Sigmoid colon (tissue), 4 donors: ENCODE measurements around the gene POLG.

Source experiments
- CTCF ChIP-seq, 4 experiments: fragments of 450-650 bp in 3 of 4; fragments of 200-600 bp in 1 of 4; IDR thresholded peaks; one replicate each; pipeline ENCODE4 v1.5.1; 2016 to 2019; ENCODE audit warnings: antibody characterized with exemption in 4 of 4, mild to moderate bottlenecking in 3 of 4, moderate library complexity in 2 of 4
- POLR2A ChIP-seq, 2 donors: fragments of 450-650 bp; IDR thresholded peaks; one replicate each; pipeline ENCODE4 v1.6.1; 2016; ENCODE audit warnings: antibody characterized with exemption in 2 of 2, mild to moderate bottlenecking in 2 of 2, moderate library complexity in 2 of 2
- POLR2AphosphoS5 ChIP-seq, 4 donors: sonication (generic); formaldehyde crosslinking; IDR thresholded peaks; one replicate each; pipeline ENCODE4 v1.6.1; 2017; ENCODE audit warnings: antibody characterized with exemption in 4 of 4

GRCh38 chr15:89299896-89300295, 34.7 kb downstream of the POLG start:
- TF ChIP-seq CTCF (IDR thresholded peaks at IDR 0.05) (no peak), POLR2AphosphoS5 (IDR thresholded peaks at IDR 0.05) (no peak), POLR2A (IDR thresholded peaks at IDR 0.05) (no peak)
